Adrenal gland (tissue), 12 donors: ENCODE results near the gene ZP3. TPM values are rescaled to one million over a fixed set of nuclear protein-coding genes. Genes with fewer than 3 reads are reported as not detected.

Experiments
- DNase-seq, 7 donors: peaks; one replicate each; pipeline ENCODE4 v3.0.0-alpha.2; 2019 to 2020
- H3K27ac ChIP-seq, 5 donors: fragments of 200-600 bp; sonication (generic) in 4 of 5; 1 replicate in 3 of 5; 2 replicates in 2 of 5; pipeline versions ENCODE4 v1.5.1 to v1.8.0; 2016 to 2020; ENCODE audit warnings: mild to moderate bottlenecking in 1 of 5
- H3K27me3 ChIP-seq: fragments of 200-600 bp; 2 replicates; pipeline ENCODE4 v1.8.0; 2021
- H3K36me3 ChIP-seq, 2 donors: fragments of 200-600 bp; replicated peaks in 1 of 2; 1 replicate in 1 of 2; 2 replicates in 1 of 2; pipeline versions ENCODE4 v1.5.1 to v1.8.0; 2018 to 2022
- H3K4me1 ChIP-seq, 2 donors: fragments of 200-600 bp; replicated peaks in 1 of 2; 1 replicate in 1 of 2; 2 replicates in 1 of 2; pipeline versions ENCODE4 v1.5.1 to v1.8.0; 2018 to 2021
- H3K4me3 ChIP-seq, 4 donors: fragments of 200-600 bp; sonication (generic) in 3 of 4; one replicate each; pipeline ENCODE4 v1.5.1; 2016 to 2018
- H3K9me3 ChIP-seq, 3 donors: fragments of 200-600 bp; sonication (generic) in 1 of 3; replicated peaks in 1 of 3; 1 replicate in 2 of 3; 2 replicates in 1 of 3; pipeline versions ENCODE4 v1.5.1 to v1.8.0; 2016 to 2021
- CTCF ChIP-seq, 6 experiments: fragments of 450-650 bp in 4 of 6; fragments of 200-600 bp in 2 of 6; sonication (generic) in 1 of 6; IDR thresholded peaks; 1 replicate in 5 of 6; 2 replicates in 1 of 6; pipeline versions ENCODE4 v1.5.1 to v1.8.0; 2016 to 2021; ENCODE audit warnings: antibody characterized with exemption in 6 of 6, mild to moderate bottlenecking in 2 of 6, moderate library complexity in 1 of 6
- POLR2A ChIP-seq, 2 donors: fragments of 450-650 bp; IDR thresholded peaks; one replicate each; pipeline ENCODE4 v1.6.1; 2017; ENCODE audit warnings: antibody characterized with exemption in 2 of 2, mild to moderate bottlenecking in 2 of 2, moderate library complexity in 1 of 2
- WGBS, 4 donors: extraction: QIAGEN DNeasy Blood & Tissue Kit in 2 of 4; methylation state at CpG; one replicate each; pipeline versions ENCODE4 v1.1.5 to v1.1.7; 2013 to 2017; 5-methylcytosine and 5-hydroxymethylcytosine counted together
- intact Hi-C, 2 donors: fragments of 100-400 bp; cut with DNase I; formaldehyde crosslinking; loops; one replicate each; pipeline versions ENCODE4 v1.14.1 to v1.15.0; 2022 to 2023
- polyA plus RNA-seq, 3 donors: library from polyadenylated mRNA; stranded (reverse); fragments of 200-250 nt in 2 of 3; fragments of 350-450 nt in 1 of 3; fragmentation: Illumina TruSeq in 1 of 3; extraction: RNeasy Lipid Tissue Mini Kit (QIAGEN cat#74804) in 1 of 3; gene quantifications; one replicate each; pipeline ENCODE4 v1.2.3, GENCODE V29; 2013 to 2014
- total RNA-seq, 9 donors: library from RNA; depleted of rRNA in 4 of 9; stranded (reverse); fragments of >200 nt in 4 of 9; fragments of 120-200 nt in 1 of 9; fragmentation: NEBNext Ultra II Directional in 1 of 9; extraction: Animal tissue kit (Norgen Biotek cat#: 25700) in 1 of 9; gene quantifications; one replicate each; pipeline versions ENCODE4 v1.1.0 to v1.2.4, GENCODE V29; 2013 to 2023
- donor health status: healthy with polysubstance abuse.
- donor health status: Bipolar disorder and iron deficiency.
- donor health status: DM: yes; HTN: yes; CAD: no.
- donor health status: DM: no; HTN: no; CAD: no.
- donor health status: DM: no; HTN: no; CAD: no.
- donor health status: DM: yes; HTN: yes; CAD: no.

ZP3 gene
- total and polyA plus RNA-seq, 12 donors, result 2.2 to 21.3 (median 6.8) TPM

GRCh38 chr7:76403780-76404494 is 20.8 kb upstream of the ZP3 start:
- DNase-seq, result peak in 1 of 7 donors; percentile 25
- Histone ChIP-seq H3K4me1 (no peaks in the 10 kb centered on the region), H3K27ac (peak overlapping the region in 2 of 5 donors; percentile 41 to 65), H3K9me3 (no peaks in the 10 kb centered on the region), H3K36me3 (no peaks in the 10 kb centered on the region), H3K4me3 (no peak overlapping the region), H3K27me3 (no peaks in the 10 kb centered on the region)
- intact Hi-C loops, result no loop called here
- 79 to 89% (median 83%) methylated on average over 10 of the region's 10 CpGs for WGBS, 4 donors
- TF ChIP-seq POLR2A (IDR thresholded peaks at IDR 0.05) (no peak), CTCF (IDR thresholded peaks at IDR 0.05) (no peak)

- H3K36me3 ChIP-seq, result no peaks in the 10 kb centered on the region
- no peaks in the 10 kb centered on the region for H3K27me3 ChIP-seq
- no peaks in the 10 kb centered on the region for H3K4me1 ChIP-seq
- H3K27ac ChIP-seq, result no peak overlapping the region
- DNase-seq, result no peak
- no peak for TF ChIP-seq CTCF (IDR thresholded peaks at IDR 0.05)
- intact Hi-C loops, result no loop called here
- WGBS, 4 donors, result 78 to 90% (median 89%) methylated on average over 9 of the region's 9 CpGs
- no peaks in the 10 kb centered on the region for H3K9me3 ChIP-seq
- no peak overlapping the region for H3K4me3 ChIP-seq
Observed at GRCh38 chr7:76405738-76406137, 19.0 kb upstream of the ZP3 start.

- no peak overlapping the region for H3K4me3 ChIP-seq
- no peaks in the 10 kb centered on the region for H3K27me3 ChIP-seq
- WGBS, 4 donors, result 77 to 95% (median 81%) methylated on average over 4 of the region's 4 CpGs
- H3K4me1 ChIP-seq, result no peaks in the 10 kb centered on the region
- intact Hi-C loops, result no loop called here
- no peaks in the 10 kb centered on the region for H3K9me3 ChIP-seq
- no peak for DNase-seq
- H3K27ac ChIP-seq, result no peak overlapping the region
- no peaks in the 10 kb centered on the region for H3K36me3 ChIP-seq
- TF ChIP-seq POLR2A (IDR thresholded peaks at IDR 0.05) (no peak), CTCF (IDR thresholded peaks at IDR 0.05) (no peak)
Observed at GRCh38 chr7:76407718-76408117, 17.0 kb upstream of the ZP3 start.

GRCh38 chr7:76408121-76408560 is 16.6 kb upstream of the ZP3 start:
- Histone ChIP-seq H3K9me3 (no peaks in the 10 kb centered on the region), H3K4me3 (no peak overlapping the region), H3K27me3 (no peaks in the 10 kb centered on the region), H3K27ac (no peak overlapping the region), H3K4me1 (no peaks in the 10 kb centered on the region), H3K36me3 (no peaks in the 10 kb centered on the region)
- TF ChIP-seq CTCF (IDR thresholded peaks at IDR 0.05), result no peak
- DNase-seq, result no peak
- intact Hi-C loops, result no loop called here
